ENCODE results near the gene RAB39A. TPM values are rescaled to one million over a fixed set of nuclear protein-coding genes. Genes with fewer than 3 reads are reported as not detected.
"Not testable (repeated sequence)": the region's sequence is repeated elsewhere in the genome, so short reads cannot be mapped to it uniquely, and the experiment has no call there.

RAB39A gene
- total RNA-seq, 1 donor from 2014 or later, result not detected

DNA sequence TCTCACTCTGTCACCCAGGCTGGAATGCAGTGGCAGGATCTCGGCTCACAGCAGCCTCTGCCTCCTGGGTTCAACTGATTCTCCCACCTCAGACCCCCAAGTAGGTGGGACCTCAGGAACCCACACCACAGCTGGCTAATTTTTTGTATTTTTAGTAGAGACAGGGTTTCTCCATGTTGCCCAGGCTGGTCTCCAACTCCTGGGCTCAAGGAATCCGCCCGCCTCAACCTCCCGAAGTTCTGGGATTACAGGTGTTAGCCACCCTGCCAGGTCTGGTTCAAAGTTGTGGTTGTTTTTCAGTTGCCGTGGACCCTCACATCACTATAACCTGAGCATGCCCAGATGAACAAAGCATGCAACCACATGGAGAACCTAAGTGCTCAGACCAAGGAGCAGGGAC, 13.0 kb upstream of the RAB39A start:
- intact Hi-C loops (cut with DNase I), result no loop called here
- no peak for DNase-seq (ENCODE audit: low spot score in 2 of 2)
- TF ChIP-seq, protein P1, sequence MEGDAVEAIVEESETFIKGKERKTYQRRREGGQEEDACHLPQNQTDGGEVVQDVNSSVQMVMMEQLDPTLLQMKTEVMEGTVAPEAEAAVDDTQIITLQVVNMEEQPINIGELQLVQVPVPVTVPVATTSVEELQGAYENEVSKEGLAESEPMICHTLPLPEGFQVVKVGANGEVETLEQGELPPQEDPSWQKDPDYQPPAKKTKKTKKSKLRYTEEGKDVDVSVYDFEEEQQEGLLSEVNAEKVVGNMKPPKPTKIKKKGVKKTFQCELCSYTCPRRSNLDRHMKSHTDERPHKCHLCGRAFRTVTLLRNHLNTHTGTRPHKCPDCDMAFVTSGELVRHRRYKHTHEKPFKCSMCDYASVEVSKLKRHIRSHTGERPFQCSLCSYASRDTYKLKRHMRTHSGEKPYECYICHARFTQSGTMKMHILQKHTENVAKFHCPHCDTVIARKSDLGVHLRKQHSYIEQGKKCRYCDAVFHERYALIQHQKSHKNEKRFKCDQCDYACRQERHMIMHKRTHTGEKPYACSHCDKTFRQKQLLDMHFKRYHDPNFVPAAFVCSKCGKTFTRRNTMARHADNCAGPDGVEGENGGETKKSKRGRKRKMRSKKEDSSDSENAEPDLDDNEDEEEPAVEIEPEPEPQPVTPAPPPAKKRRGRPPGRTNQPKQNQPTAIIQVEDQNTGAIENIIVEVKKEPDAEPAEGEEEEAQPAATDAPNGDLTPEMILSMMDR (IDR thresholded peaks at IDR 0.05), result no peak
- H3K9me3 ChIP-seq, result no peaks in the 10 kb centered on the region
- no peak overlapping the region for H3K27ac ChIP-seq
- no peaks in the 10 kb centered on the region for H3K36me3 ChIP-seq
- no peaks in the 10 kb centered on the region for H3K27me3 ChIP-seq
- no peaks in the 10 kb centered on the region for H3K4me1 ChIP-seq
- no peak overlapping the region for H3K4me3 ChIP-seq

DNA sequence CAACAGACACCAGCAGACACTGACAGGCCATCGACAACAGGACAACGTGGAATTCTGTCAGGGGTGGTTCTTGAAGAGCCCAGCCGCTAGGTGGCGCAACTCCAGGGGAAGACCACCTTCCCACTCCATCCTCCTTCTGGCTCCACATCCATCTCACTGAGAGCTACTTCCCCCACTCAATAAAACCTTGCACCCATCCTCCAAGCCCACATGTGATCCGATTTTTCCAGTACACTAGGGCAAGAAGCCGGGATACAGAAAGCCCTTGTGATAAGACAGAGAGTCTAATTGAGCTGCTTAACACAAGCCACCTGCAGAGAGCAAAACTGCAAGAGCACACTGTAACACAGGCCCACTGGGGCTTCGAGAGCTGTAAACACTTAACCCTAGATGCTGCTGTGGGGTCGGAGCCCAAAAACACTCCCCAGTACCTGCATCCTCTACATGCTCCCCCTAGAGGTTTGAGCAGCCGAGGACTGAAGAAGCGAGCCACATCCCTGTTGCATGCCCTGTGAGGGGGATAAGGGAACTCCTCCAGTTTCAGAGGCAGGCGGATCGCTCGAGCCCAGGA, 11.5 kb upstream of the RAB39A start:
- H3K4me1 ChIP-seq, result no peaks in the 10 kb centered on the region
- H3K9me3 ChIP-seq, result no peaks in the 10 kb centered on the region
- TF ChIP-seq, protein P1 (IDR thresholded peaks at IDR 0.05), result peak in 2 of 3 experiments; percentile 20 to 24
- no peaks in the 10 kb centered on the region for H3K36me3 ChIP-seq
- DNase-seq (ENCODE audit: low spot score in 2 of 2), result no peak
- intact Hi-C loops (cut with DNase I), result no loop called here
- no peak overlapping the region for H3K4me3 ChIP-seq
- no peaks in the 10 kb centered on the region for H3K27me3 ChIP-seq
- H3K27ac ChIP-seq, result no peak overlapping the region

DNA sequence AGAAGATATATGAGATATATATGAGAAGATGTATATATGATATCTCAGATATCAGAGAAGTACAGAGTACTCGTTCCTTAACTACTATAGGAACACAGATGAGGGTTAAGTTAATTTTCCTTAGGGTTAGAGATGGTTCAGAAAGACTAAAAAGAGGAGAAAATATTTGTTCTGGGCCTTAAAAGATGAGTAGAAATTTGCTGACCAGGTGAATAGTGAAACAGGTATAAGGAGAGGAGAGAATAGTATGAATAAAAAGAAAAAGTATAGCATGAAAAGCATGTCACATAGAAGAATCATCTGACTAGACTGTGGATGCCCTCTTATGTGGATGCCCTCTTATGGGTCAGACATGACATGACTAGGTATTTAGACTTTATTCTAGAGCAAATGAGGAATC, 6.3 kb upstream of the RAB39A start:
- Histone ChIP-seq H3K27ac (no peak overlapping the region), H3K4me1 (no peaks in the 10 kb centered on the region), H3K27me3 (no peaks in the 10 kb centered on the region), H3K4me3 (no peak overlapping the region), H3K36me3 (no peaks in the 10 kb centered on the region), H3K9me3 (no peaks in the 10 kb centered on the region)
- no peak for DNase-seq (ENCODE audit: low spot score in 2 of 2)
- intact Hi-C loops (cut with DNase I), result no loop called here
- TF ChIP-seq, protein P1 (IDR thresholded peaks at IDR 0.05), result no peak

DNA sequence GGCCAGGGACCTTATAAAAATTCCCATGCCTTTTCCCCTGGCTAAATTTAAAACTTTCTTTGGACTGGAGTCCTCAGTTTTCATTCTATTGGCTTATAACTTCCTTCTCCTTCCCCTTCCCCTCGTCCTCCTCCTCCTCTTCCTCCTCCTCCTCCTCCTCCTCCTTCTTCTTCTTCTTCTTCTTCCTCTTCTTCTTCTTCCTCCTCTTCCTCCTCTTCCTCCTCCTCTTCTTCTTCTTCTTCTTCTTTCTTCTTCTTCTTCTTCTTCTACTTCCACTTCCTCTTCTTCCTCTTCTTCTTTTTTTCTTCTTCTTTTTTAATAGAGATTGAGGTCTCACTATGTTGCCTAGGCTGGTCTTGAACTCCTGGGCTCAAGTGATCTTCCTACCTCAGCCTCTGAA, 4.7 kb upstream of the RAB39A start:
- DNase-seq (ENCODE audit: low spot score in 2 of 2); H3K4me3 ChIP-seq; H3K27me3 ChIP-seq; H3K9me3 ChIP-seq; intact Hi-C loops (cut with DNase I); H3K36me3 ChIP-seq; H3K27ac ChIP-seq; H3K4me1 ChIP-seq: not testable (repeated sequence)

DNA sequence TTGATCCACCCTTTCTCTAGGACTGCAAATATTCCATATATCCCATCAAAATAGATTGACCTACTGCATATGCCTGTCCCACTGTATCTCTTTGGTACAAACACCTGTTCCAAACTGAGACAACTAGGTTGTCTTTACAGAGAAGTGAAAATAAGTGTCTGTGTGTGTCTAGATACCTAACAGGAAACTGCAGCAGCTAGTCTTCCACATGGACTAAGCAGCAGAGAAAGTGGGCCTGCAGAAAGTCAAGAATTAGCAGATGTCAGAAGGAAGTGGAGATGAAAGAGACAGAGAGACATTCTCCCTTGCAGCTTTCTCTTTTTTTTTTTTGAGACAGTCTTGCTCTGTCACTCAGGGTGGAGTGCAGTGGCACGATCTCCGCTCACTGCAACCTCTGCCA, 3.9 kb upstream of the RAB39A start:
- intact Hi-C loops (cut with DNase I), result no loop called here
- no peaks in the 10 kb centered on the region for H3K36me3 ChIP-seq
- DNase-seq (ENCODE audit: low spot score in 2 of 2), result no peak
- H3K9me3 ChIP-seq, result no peaks in the 10 kb centered on the region
- no peak overlapping the region for H3K27ac ChIP-seq
- peaks cover 7% of the 10 kb centered on the region for H3K27me3 ChIP-seq
- TF ChIP-seq, protein P1 (IDR thresholded peaks at IDR 0.05), result no peak
- H3K4me3 ChIP-seq, result no peak overlapping the region
- no peaks in the 10 kb centered on the region for H3K4me1 ChIP-seq

DNA sequence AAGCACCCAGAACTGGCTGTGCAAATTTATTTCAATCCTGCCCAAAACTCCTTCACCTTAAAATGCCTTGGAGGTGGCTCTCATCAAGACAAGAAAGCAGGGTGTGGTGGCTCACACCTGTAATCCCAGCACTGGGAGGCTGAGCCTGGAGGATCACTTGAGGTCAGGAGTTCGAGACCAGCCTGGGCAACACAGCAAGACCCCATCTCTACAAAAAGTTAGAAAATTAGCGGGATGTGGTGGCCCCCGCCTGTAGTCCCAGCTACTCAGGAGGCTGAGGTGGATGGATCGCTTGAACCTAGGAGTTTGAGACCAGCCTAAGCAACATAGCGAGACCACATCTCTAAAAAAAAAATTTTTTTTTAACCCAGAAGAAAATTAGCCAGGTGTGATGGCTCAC, 689 bp upstream of the RAB39A start:
- Histone ChIP-seq H3K4me3 (no peak overlapping the region), H3K4me1 (no peaks in the 10 kb centered on the region), H3K27me3 (peaks cover 7% of the 10 kb centered on the region), H3K36me3 (no peaks in the 10 kb centered on the region), H3K9me3 (no peaks in the 10 kb centered on the region), H3K27ac (no peak overlapping the region)
- no peak for DNase-seq (ENCODE audit: low spot score in 2 of 2)
- TF ChIP-seq, protein P1 (IDR thresholded peaks at IDR 0.05), result no peak
- intact Hi-C loops (cut with DNase I), result no loop called here
